Vagina (tissue), 2 donors: ENCODE measurements around the gene TRIAP1. TPM values are rescaled to one million over a fixed set of nuclear protein-coding genes. Genes with fewer than 3 reads are reported as not detected.

ENCODE experiments used
- DNase-seq, 2 donors: peaks; one replicate each; pipeline ENCODE4 v3.0.0-alpha.2; 2017; ENCODE audit errors: extremely low spot score in 2 of 2
- H3K27ac ChIP-seq: fragments of 200-600 bp; sonication (generic); one replicate; pipeline ENCODE4 v1.5.1; 2019
- H3K27me3 ChIP-seq: fragments of 200-600 bp; sonication (generic); one replicate; pipeline ENCODE4 v1.5.1; 2019
- H3K36me3 ChIP-seq, 2 donors: fragments of 200-600 bp; sonication (generic); one replicate each; pipeline ENCODE4 v1.5.1; 2017 to 2019
- H3K4me1 ChIP-seq: fragments of 200-600 bp; sonication (generic); one replicate; pipeline ENCODE4 v1.5.1; 2019
- H3K4me3 ChIP-seq, 2 donors: fragments of 200-600 bp; sonication (generic); 1 replicate in 1 of 2; 2 replicates in 1 of 2; pipeline ENCODE4 v1.5.1; 2016 to 2019
- H3K9me3 ChIP-seq: fragments of 200-600 bp; sonication (generic); one replicate; pipeline ENCODE4 v1.5.1; 2019
- CTCF ChIP-seq, 3 experiments: fragments of 450-650 bp in 2 of 3; fragments of 200-600 bp in 1 of 3; sonication (generic) in 1 of 3; IDR thresholded peaks; one replicate each; pipeline ENCODE4 v1.5.1; 2017 to 2019; ENCODE audit warnings: antibody characterized with exemption in 3 of 3, mild to moderate bottlenecking in 2 of 3, moderate library complexity in 2 of 3
- POLR2A ChIP-seq, 2 donors: fragments of 450-650 bp; IDR thresholded peaks; one replicate each; pipeline ENCODE4 v1.6.1; 2017; ENCODE audit warnings: antibody characterized with exemption in 2 of 2, mild to moderate bottlenecking in 2 of 2, moderate library complexity in 2 of 2
- POLR2AphosphoS5 ChIP-seq, 2 donors: sonication (generic); formaldehyde crosslinking; IDR thresholded peaks; one replicate each; pipeline ENCODE4 v1.9.0; 2017; ENCODE audit warnings: antibody characterized with exemption in 2 of 2, mild to moderate bottlenecking in 2 of 2, low read depth in 1 of 2; ENCODE audit not compliant: insufficient read depth in 1 of 2
- intact Hi-C: fragments of 100-400 bp; cut with DNase I; formaldehyde crosslinking; loops from one replicate; pipeline ENCODE4 v1.15.1; 2023
- total RNA-seq: library from RNA; depleted of rRNA; stranded (reverse); fragments of >200 nt; gene quantifications from one replicate; pipeline ENCODE4 v1.2.3, GENCODE V29; 2016

The TRIAP1 gene
- total RNA-seq, 1 donor from 2014 or later = 3.9 TPM

GRCh38 chr12:120406069-120406468 is 40.1 kb downstream of the TRIAP1 start:
- no peak overlapping the region for H3K4me3 ChIP-seq
- TF ChIP-seq POLR2A (IDR thresholded peaks at IDR 0.05) (no peak), POLR2AphosphoS5 (IDR thresholded peaks at IDR 0.05; ENCODE audit: insufficient read depth in 1 of 2, low read depth in 1 of 2) (no peak), CTCF (IDR thresholded peaks at IDR 0.05) (no peak)
- intact Hi-C loops = no loop called here
- H3K27ac ChIP-seq = no peak overlapping the region
- no peaks in the 10 kb centered on the region for H3K4me1 ChIP-seq
- H3K9me3 ChIP-seq = no peaks in the 10 kb centered on the region
- no peak for DNase-seq
- H3K27me3 ChIP-seq = no peaks in the 10 kb centered on the region
- H3K36me3 ChIP-seq = no peaks in the 10 kb centered on the region

GRCh38 chr12:120404271-120404670 is 41.9 kb downstream of the TRIAP1 start:
- no peaks in the 10 kb centered on the region for H3K27me3 ChIP-seq
- no peak overlapping the region for H3K27ac ChIP-seq
- no peak for DNase-seq
- H3K4me3 ChIP-seq = no peak overlapping the region
- H3K9me3 ChIP-seq = no peaks in the 10 kb centered on the region
- no peaks in the 10 kb centered on the region for H3K36me3 ChIP-seq
- intact Hi-C loops = no loop called here
- TF ChIP-seq POLR2AphosphoS5 (IDR thresholded peaks at IDR 0.05; ENCODE audit: insufficient read depth in 1 of 2, low read depth in 1 of 2) = no peak
- no peak for TF ChIP-seq POLR2A (IDR thresholded peaks at IDR 0.05)
- no peak for TF ChIP-seq CTCF (IDR thresholded peaks at IDR 0.05)
- no peaks in the 10 kb centered on the region for H3K4me1 ChIP-seq

GRCh38 chr12:120403869-120404268 is 42.3 kb downstream of the TRIAP1 start:
- intact Hi-C loops = no loop called here
- DNase-seq = no peak
- Histone ChIP-seq H3K9me3 (no peaks in the 10 kb centered on the region), H3K27me3 (no peaks in the 10 kb centered on the region), H3K4me1 (no peaks in the 10 kb centered on the region), H3K36me3 (no peaks in the 10 kb centered on the region), H3K4me3 (no peak overlapping the region), H3K27ac (no peak overlapping the region)
- no peak for TF ChIP-seq POLR2A (IDR thresholded peaks at IDR 0.05)
- TF ChIP-seq CTCF (IDR thresholded peaks at IDR 0.05) = no peak
- no peak for TF ChIP-seq POLR2AphosphoS5 (IDR thresholded peaks at IDR 0.05; ENCODE audit: insufficient read depth in 1 of 2, low read depth in 1 of 2)

- TF ChIP-seq POLR2AphosphoS5 (IDR thresholded peaks at IDR 0.05; ENCODE audit: insufficient read depth in 1 of 2, low read depth in 1 of 2) (no peak), CTCF (IDR thresholded peaks at IDR 0.05) (no peak), POLR2A (IDR thresholded peaks at IDR 0.05) (no peak)
- intact Hi-C loops = no loop called here
- H3K27me3 ChIP-seq = no peaks in the 10 kb centered on the region
- no peak for DNase-seq
- no peak overlapping the region for H3K27ac ChIP-seq
- no peaks in the 10 kb centered on the region for H3K4me1 ChIP-seq
- H3K4me3 ChIP-seq = no peak overlapping the region
- no peaks in the 10 kb centered on the region for H3K36me3 ChIP-seq
- no peaks in the 10 kb centered on the region for H3K9me3 ChIP-seq
Measured at GRCh38 chr12:120402217-120402616, 44.0 kb downstream of the TRIAP1 start.

GRCh38 chr12:120399531-120399930 is 46.7 kb downstream of the TRIAP1 start:
- Histone ChIP-seq H3K4me1 (no peaks in the 10 kb centered on the region), H3K4me3 (no peak overlapping the region), H3K27ac (no peak overlapping the region), H3K36me3 (no peaks in the 10 kb centered on the region), H3K9me3 (no peaks in the 10 kb centered on the region), H3K27me3 (no peaks in the 10 kb centered on the region)
- DNase-seq = no peak
- TF ChIP-seq POLR2A (IDR thresholded peaks at IDR 0.05) (no peak), POLR2AphosphoS5 (IDR thresholded peaks at IDR 0.05; ENCODE audit: insufficient read depth in 1 of 2, low read depth in 1 of 2) (no peak), CTCF (IDR thresholded peaks at IDR 0.05) (no peak)
- intact Hi-C loops = no loop called here
